GM18519 (cell line): Measurements from ENCODE around the gene KNDC1.

Source experiments
- ATAC-seq: cut with Tn5 transposase; IDR thresholded peaks from one replicate; pipeline ENCODE4 v1.9.1; 2021; ENCODE audit warnings: mild to moderate bottlenecking, moderate library complexity; ENCODE audit not compliant: unreplicated experiment, low FRiP score

KNDC1 gene

DNA sequence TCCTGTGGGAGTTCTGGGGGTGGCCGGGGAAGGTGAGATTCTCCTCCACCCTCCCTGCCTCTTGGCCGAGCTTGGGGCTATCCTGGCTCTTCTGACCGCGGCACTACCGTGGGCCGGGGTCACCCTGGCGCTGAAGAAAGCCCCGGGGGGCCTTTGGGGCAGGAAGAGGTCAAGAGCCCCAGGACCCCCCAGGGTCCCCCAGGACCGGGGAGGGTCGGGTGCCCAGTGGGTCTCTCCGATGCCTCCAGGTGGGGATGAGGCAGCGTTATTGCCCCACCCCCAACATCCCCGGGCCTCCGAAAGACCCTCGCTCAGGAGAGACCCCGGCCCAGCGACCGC is 439 bp upstream of the KNDC1 start:
- no peak for ATAC-seq

GRCh38 chr10:133160826-133161471 is 930 bp downstream of the KNDC1 start:
- no peak for ATAC-seq

DNA sequence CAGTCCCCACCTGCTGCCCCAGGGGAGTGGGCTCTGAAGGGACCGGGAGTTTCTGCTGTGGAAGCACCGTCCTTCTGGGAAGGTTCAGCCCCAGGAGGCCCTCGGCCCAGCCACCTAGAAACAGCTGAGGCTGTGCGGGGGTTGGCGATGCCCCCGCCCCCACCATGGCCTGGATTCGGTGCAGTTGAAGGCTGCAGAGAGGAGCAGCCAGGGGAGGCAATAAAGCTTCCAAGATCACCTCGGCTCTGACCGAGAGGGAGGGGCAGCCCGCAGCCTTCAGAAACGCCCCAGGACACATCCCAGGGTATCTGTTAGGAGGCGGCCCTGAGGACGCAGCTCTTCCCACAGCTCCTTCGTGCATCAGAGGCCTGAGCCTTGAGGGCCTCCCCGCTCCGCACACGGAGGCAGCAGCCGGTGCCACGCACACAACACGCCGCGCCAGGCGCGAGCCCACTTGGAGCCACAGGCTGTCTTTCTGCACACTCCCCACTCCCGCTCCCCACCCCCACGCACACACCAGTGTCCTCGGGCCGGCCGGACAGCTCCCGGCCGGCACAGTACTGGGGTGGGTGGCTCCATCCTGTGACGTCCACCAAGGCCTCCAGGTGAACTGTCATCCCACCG is 1.6 kb downstream of the KNDC1 start:
- ATAC-seq: no peak

DNA sequence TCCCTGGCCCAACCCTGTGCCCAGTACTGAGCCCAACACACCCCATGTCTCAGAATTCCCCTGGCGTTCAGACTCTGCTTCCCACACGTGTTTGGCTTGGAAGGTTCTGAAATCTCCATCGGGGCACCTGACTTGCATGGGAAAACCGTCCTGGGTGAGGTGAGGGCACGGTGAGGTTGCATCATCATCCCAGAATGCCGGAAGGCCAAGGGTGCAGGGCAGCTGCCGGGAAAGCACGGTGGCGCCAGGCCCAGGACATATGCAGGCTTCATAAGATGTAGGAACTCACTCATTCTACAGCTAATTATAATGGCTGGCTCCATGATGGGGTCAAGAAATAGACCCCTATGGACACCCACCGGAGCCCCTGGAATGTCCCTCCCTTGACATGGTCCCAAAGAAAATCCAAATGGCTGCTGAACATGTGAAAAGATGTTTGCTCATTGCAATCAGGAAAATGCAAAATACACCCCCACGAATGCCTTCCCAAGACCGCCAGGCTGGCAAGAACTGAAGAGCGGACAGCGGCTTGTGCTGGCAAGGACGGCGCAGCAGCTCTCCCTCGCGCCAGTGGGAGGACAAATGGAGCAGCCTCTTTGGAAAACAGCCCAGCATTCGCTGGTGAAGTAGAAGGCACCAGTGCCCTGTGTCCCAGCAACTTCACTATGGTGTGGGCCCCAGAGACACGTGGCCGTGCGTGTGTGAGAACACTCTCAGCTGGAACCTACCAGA is 2.3 kb downstream of the KNDC1 start:
- ATAC-seq: no peak

DNA sequence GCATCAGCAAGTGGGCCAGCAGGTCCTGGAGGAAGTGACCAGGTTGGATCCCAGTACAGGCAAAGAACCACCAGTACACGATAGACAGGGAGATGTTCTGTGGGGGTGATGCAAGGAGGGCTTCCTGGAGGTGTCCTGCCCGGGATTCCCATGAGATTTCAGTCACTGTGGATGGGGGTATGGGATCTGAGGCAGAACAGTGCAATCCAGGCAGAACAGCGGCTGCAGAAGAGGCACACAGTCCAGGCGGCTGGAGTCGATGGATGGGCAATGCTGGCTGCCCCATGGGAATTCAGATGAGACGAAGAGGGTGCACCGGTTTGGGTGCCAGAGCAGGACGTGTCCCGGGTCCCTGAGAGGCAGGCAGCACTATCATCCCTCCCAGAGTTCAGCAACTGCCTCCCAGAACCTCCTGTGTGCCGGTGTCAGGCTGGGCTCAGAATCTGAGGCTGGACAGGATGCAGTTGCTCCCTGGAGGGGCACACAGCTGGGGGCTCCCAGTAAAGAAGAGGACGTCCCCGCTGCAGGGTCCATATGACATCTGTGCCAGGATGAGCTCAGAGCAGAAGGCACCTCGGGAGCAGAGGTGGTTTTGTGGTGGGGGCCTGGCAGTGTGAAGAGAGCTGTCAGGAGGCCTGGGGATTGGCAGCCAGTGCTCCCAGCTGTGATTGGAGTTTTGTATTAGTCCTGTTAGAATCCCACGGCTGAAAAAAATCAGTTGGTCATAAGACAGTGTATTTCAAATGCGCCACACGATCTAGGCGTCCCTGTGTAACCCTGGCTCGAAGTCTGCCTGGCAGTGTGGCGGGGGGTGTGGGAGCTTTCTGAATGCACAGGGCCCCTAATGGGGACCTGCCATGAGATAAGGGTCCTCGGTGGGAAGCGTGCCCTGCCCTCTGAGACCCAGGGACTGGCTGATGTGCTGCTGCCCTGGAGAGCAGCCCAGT is 3.2 kb downstream of the KNDC1 start:
- ATAC-seq: no peak

DNA sequence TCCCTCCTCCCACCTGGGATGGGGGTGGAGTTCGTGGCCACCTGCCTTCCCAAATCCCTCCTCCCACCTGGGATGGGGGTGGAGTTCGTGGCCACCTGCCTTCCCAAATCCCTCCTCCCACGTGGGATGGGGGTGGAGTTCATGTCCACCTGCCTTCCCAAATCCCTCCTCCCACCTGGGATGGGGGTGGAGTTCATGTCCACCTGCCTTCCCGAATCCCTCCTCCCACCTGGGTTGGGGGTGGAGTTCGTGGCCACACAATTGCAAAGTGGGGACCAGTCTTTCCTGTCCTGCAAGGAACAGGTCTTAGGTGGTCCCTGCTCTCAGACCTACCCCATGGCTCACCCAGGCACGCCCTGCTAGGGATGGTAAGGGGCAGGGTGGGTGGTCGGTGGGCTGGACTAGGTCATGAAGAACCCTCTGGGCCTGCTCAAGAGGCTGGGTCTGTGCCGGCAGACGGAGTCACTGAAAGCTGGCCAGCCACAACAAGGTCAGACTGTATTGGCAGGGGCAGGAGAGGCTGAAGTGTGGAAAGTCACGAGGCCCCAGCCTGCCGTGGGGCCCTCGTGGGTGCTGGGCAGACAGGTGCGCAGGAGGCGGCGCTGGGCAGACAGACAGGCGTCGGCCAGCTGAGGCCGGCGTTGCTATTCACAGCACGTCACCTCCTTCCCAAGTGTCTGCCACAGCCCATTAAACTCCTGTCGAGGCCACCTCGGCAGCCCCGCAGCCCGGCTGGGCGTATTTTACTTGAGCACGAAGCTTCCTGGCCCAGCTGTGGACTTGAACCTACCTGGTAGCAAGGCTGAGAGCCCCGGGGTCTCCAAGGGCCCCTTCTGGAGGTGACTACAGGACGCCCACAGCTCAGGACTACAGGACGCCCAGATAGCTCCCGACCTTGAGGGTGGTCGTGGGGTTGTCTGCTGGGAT is 4.1 kb downstream of the KNDC1 start:
- no peak for ATAC-seq

DNA sequence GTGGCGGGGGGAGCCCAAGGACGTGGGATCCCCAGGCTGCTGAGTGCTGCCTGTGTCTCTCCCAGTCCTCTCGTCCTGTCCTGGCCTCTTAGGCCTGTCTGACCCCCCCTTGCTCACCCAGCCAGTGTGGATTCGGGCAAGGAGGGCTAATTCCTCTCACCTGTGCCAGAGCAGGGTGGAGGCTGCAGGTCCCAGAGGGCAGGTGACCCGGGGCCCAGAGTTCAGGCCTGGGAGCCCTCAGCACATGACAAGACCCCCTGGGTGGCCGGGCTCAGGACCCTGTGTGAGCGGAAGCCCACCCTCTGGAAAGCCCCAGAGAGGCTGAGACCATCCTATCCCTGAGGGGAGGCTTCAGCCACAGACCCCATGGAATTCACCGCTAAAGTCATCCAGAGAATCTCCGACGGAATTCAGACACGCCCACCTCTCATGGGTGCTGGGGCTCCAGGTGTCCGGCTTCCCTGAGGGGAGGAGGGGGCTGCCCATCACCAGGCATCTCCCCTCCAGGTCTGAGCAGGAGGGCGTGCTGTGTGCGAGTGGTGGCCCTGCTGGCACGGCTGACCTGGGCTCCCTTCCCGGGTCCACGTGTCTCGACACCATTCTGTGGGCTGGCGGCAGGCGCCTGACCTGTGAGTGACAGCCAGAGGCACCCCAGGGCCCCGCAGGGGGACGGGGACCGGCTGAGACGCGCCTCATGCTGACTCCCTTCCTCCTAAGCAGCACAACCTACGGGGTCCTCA is 5.0 kb downstream of the KNDC1 start:
- no peak for ATAC-seq

DNA sequence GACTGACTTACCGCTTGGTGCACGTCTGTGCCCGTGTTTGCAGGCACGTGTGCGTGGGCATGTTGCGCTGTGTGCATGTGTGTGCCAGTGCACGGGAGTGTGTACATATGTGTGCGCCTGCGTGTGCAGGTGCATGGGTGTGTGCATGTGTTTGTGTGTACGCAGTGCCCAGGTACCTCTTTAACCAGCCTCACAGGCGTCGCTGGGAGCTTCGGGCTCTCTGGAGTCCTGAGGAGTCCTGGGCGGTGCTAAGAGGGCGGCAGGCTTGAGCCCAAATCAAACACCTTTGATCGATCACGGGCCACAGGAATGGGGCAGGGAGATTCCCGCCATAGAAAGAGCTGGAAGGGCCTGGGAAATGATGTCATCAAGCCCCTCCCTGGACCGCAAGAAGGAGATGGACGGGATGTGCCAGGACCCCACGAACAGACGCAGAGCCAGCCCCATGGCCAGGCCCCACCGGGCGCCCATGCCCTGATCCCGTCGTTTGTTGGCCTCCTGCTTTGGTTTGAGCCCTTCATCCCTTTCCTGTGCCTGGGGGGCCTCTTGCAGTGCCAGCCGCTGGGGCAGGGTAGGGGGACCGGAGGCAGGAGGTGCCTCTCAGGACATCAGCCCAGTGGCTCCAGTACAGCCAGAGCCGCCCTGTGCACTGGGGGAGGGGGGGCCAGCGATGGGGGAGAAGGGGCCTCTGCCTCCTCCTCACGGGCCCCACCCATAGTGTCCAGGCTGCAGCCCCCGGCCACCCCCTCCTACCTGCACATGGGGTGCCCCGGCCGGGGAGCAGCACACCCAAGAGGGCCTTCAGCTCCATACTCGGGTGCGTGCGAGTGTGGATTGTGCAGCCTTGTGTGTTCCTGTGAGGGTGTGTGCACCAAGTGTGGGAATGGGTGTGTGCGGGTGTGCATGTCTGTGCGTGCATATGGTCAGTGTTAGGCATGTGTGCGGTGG is 5.8 kb downstream of the KNDC1 start:
- ATAC-seq: no peak

GRCh38 chr10:133166504-133166827 is 6.4 kb downstream of the KNDC1 start:
- no peak for ATAC-seq

- ATAC-seq: no peak
Measured at GRCh38 chr10:133166828-133167692, 7.0 kb downstream of the KNDC1 start.

GRCh38 chr10:133167693-133168616 is 7.9 kb downstream of the KNDC1 start:
- no peak for ATAC-seq

GRCh38 chr10:133168617-133169031 is 8.6 kb downstream of the KNDC1 start:
- ATAC-seq: no peak

GRCh38 chr10:133169173-133169947 is 9.3 kb downstream of the KNDC1 start:
- ATAC-seq: no peak

- no peak for ATAC-seq
Measured at GRCh38 chr10:133170092-133170491, 10.1 kb downstream of the KNDC1 start.

GRCh38 chr10:133173860-133174640 is 14.0 kb downstream of the KNDC1 start:
- no peak for ATAC-seq
